HG03460 (cell line): ENCODE results near the gene ATF1.
"Not testable (repeated sequence)": the region's sequence is repeated elsewhere in the genome, so short reads cannot be mapped to it uniquely, and the experiment has no call there.

Experiments
- ATAC-seq: cut with Tn5 transposase; IDR thresholded peaks from one replicate; pipeline ENCODE4 v1.9.1; 2021; ENCODE audit not compliant: unreplicated experiment

ATF1 gene

DNA sequence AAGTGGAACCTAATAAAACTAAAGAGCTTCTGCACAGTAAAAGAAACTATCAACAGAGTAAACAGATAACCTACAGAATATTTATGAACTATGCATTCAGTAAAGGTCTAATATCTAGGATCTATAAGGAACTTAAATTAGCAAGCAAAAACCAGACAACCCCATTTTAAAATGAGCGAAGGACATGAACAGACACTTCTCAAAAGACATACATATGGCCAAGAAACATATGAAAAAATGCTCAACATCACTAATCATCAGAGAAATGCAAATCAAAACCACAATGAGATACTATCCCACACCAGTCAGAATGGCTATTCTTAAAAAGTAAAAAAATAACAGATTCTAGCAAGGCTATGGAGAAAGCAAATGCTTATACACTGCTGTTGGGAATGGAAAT lies 91.3 kb downstream of the ATF1 start:
- ATAC-seq: not testable (repeated sequence)

DNA sequence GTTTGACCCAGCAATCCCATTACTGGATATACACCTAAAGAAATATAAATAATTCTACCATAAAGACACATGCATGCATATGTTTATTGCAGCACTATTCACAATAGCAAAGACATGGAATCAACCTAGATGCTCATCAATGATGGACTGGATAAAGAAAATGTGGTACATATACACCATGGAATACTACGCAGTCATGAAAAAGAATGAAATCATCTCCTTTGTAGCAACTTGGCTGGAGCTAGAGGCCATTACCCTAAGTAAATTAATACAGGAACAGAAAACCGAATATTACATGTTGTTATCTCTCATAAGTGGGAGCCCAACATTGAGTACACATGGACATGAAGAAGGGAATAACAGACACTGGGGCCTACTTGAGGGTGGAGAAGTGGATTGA lies 91.8 kb downstream of the ATF1 start:
- not testable (repeated sequence) for ATAC-seq

DNA sequence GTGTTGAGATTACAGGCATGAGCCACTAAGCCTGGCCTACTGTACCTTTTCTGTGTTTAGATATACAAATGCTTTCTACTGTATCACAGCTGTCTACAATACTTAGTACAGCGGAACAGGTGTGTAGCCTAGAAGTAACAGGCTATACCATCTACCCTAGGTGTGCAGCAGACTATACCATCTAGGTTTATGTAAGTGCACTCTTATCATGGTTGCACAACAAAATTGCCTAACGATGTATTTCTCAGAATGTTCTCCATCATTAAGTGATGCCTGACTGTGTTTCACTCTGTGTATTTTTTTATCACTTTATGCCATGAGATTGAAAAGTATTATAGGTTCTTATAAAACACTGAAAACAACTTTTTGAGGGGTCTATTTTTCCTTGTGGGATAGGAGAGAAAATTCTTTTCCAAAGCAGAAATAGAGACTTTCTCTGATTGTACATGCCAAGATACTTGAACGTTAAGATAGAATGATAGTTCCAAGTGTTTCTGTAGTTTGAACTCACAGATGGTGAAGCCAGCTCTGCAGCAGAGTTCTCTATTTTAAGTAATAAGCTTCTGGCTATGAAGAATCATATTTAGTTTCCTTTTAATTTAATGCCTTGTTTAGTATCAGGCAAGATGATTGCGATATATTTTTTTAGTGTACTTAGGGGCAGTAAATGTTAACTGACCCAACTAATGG lies 95.9 kb downstream of the ATF1 start:
- no peak for ATAC-seq

DNA sequence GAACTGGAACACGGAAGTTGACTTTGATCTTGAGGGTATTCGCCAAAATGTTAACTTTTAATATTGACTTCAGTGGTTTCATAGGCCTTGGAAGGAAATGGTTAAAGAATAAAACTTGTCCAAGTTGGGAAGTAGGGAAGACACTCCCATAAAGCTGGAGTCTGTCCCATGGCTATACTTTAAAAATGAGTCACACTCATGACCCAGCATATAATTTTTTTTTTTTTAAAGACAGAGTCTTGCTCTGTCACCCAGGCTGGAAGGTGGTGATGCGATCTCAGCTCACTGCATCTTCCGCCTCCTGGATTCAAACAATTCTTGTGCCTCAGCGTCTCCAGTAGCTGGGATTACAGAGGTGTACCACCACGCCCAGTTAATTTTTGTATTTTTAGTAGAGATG lies 98.4 kb downstream of the ATF1 start:
- ATAC-seq: no peak

DNA sequence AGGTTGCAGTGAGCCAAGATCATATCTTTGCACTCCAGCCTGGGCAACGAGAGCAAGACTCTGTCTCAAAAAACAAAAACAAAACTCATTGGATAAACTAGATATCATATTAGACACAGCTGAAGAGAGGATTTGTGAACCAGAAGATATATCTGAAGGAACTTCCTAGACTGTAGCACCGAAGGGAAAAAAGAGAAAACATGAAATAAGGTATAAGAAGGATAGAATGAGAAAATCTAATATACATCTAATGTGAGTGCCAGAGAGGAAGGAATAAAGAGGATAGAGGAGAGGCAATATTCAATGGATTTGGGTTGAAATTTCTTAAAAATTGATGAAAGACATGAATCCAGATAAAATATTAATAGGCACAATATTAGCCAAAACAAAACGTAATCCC lies 101.4 kb downstream of the ATF1 start:
- no peak for ATAC-seq

DNA sequence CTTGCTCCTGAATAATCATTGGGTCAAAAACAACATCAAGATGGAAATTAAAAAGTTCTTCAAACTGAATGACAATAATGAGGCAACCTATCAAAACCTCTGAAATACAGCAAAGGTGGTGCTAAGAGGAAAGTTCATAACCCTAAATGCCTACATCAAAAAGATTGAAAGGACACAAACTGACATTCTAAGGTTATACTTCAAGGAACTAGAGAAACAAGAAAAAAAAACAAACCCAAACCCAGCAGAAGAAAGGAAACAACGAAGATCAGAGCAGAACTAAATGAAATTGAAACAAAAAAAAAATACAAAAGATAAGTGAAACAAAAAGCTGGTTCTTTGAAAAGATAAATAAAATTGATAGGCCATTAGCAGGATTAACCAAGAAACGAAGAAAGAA lies 105.0 kb downstream of the ATF1 start:
- not testable (repeated sequence) for ATAC-seq
